ENCODE results near the gene FGFBP2.

FGFBP2 gene

DNA sequence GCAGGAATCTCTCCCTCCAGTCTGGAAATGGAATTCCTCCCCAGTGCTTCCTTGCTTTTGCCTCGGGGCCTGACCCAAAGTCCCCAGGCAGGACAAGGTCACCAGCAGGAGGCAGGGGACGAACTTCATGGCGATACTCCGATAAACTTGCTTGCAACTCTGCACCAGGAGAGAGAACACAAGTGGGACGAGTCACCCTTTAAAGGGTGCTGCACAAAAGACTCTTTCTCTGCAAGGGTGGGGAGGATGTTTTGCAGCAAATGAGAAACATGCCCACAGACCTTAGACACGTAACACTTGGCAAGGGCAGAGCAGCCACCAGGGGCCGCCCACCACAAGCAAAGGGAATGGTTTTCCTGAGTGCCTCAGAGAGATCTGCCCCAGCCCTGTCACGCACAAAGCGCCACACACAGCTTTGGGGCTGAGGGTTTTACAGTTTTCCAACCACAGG, at the start of gene FGFBP2:
Gene FGFBP2, minus strand, starts transcription at position 175 of the 451 bp plus-strand sequence. Its CDS starts 46 bp downstream, at position 129.
- peak within 1 kb of the TSS; percentile 91 for H3K27ac Mint-ChIP-seq
- peak within 1 kb of the TSS; percentile 71 for H3K4me3 Mint-ChIP-seq
- no peaks in the 10 kb centered on the region for H3K27me3 Mint-ChIP-seq
- peaks cover 4% of the 10 kb centered on the region for H3K9me3 Mint-ChIP-seq
- no peaks in the 10 kb centered on the region for H3K36me3 Mint-ChIP-seq (ENCODE audit: low read depth)
- H3K4me1 Mint-ChIP-seq (ENCODE audit: low read depth), result peaks cover 45% of the 10 kb centered on the region

DNA sequence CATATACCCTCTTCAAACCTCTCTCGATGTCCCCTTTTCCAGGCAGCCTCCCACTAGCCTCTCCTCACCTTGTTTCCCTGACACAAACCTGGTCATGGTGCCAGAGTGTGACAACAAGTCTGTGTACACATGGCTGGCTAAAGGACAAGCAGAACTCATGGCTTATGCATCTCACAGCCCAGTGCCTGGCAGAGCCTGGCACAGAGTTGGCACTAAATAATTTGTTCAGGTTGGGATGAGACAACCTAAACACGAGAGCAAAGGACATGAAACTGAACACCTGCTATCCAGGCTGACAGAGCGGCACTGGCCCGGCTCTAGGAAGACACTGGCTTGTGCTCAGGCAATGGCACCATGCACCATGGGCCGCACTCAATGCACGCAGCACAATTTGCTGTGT, 48.2 kb upstream of the FGFBP2 start:
- Mint-ChIP-seq H3K36me3 (ENCODE audit: low read depth) (no peaks in the 10 kb centered on the region), H3K27me3 (peaks cover 18% of the 10 kb centered on the region), H3K9me3 (no peaks in the 10 kb centered on the region), H3K27ac (no peak overlapping the region), H3K4me1 (ENCODE audit: low read depth) (no peaks in the 10 kb centered on the region), H3K4me3 (no peak overlapping the region)

DNA sequence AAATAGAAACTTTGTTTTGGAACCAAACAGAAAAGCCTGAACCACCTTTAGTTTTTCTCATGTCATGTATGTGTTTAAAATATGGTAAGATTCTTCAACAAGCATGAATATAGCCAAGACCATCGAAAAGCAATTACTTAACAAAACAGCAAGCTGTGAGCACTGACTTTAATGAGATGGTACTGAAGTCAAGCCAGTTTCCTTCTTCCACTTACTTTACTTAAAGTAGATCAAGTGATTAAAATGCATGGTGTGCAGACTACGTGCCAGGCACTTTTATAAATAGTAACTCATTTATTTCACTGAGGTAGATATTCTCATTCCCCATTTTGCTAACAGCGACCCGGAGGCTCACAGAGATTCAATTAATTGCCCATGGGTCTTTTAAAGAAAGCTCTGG, 46.2 kb upstream of the FGFBP2 start:
- no peaks in the 10 kb centered on the region for H3K36me3 Mint-ChIP-seq (ENCODE audit: low read depth)
- H3K27ac Mint-ChIP-seq, result no peak overlapping the region
- H3K4me1 Mint-ChIP-seq (ENCODE audit: low read depth), result no peaks in the 10 kb centered on the region
- no peak overlapping the region for H3K4me3 Mint-ChIP-seq
- H3K27me3 Mint-ChIP-seq, result peaks cover 24% of the 10 kb centered on the region
- H3K9me3 Mint-ChIP-seq, result no peaks in the 10 kb centered on the region

- no peaks in the 10 kb centered on the region for H3K4me1 Mint-ChIP-seq (ENCODE audit: low read depth)
- H3K4me3 Mint-ChIP-seq, result no peak overlapping the region
- no peaks in the 10 kb centered on the region for H3K9me3 Mint-ChIP-seq
- peaks cover 24% of the 10 kb centered on the region for H3K27me3 Mint-ChIP-seq
- H3K27ac Mint-ChIP-seq, result no peak overlapping the region
- H3K36me3 Mint-ChIP-seq (ENCODE audit: low read depth), result no peaks in the 10 kb centered on the region
These were observed 44.6 kb upstream of the FGFBP2 start for GRCh38 chr4:16007471-16008095.

GRCh38 chr4:16006771-16007446, 43.9 kb upstream of the FGFBP2 start:
- Mint-ChIP-seq H3K9me3 (no peaks in the 10 kb centered on the region), H3K4me3 (no peak overlapping the region), H3K27me3 (peaks cover 21% of the 10 kb centered on the region), H3K4me1 (ENCODE audit: low read depth) (no peaks in the 10 kb centered on the region), H3K27ac (no peak overlapping the region), H3K36me3 (ENCODE audit: low read depth) (no peaks in the 10 kb centered on the region)

GRCh38 chr4:16005676-16006075, 42.7 kb upstream of the FGFBP2 start:
- Mint-ChIP-seq H3K9me3 (no peaks in the 10 kb centered on the region), H3K4me3 (no peak overlapping the region), H3K27ac (no peak overlapping the region), H3K27me3 (peaks cover 18% of the 10 kb centered on the region), H3K4me1 (ENCODE audit: low read depth) (no peaks in the 10 kb centered on the region), H3K36me3 (ENCODE audit: low read depth) (no peaks in the 10 kb centered on the region)

DNA sequence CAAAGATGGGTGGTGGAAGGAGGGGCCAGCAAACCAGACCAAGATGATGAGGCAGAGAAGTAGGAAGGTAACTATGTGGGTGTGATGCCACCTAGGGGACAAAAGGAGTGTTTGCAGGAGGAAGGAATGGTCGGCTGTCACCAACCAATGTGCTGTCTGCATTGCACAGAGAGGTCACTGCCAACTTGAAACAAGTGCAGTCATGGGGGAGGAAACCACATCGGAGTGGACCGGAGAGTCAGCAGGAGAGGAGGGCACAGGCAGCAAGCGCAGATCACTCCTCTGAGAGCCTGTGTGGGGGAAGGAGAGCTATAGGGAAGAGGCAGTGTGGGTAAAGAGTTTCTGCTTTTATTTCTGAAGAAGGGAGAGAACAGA, 38.5 kb upstream of the FGFBP2 start:
- Mint-ChIP-seq H3K27me3 (peaks cover 8% of the 10 kb centered on the region), H3K4me3 (no peak overlapping the region), H3K9me3 (no peaks in the 10 kb centered on the region), H3K36me3 (ENCODE audit: low read depth) (no peaks in the 10 kb centered on the region), H3K4me1 (ENCODE audit: low read depth) (peaks cover 5% of the 10 kb centered on the region), H3K27ac (no peak overlapping the region)

DNA sequence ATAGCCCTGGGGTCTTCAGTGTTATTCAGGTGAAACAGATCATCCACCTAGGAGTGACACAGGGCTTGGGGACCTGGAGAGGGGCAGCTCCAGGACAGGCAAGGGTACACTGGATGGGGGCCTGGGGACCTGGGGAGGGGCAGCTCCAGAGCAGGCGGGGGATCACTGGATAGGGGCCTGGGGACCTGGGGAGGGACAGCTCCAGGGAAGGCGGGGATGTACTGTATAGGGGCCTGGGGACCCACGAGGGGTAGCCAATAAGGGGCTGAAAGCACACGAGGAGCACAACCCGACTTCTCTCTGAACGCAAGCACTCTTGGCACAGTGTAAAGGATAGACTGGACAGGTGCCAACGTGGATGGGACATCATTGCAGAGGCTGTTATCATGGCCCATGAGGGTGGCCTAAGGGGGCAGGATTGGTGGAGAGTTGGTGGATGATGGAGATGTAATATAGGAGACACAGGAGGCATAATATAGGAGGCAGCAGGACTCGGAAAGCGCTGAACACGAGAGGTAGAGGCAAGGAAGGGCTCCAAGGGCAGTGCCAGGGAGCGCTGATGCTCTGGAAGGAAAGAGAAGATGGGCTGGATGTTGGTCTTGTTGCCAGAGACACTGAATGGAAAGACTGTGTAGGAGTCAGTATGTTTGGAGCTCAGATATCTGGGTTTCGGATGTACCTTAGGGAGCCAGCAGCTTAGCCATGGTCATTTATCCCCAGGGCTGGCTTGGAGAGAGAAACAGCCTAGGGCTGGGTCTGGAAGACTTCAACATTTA, 37.9 kb upstream of the FGFBP2 start:
- H3K9me3 Mint-ChIP-seq, result no peaks in the 10 kb centered on the region
- H3K4me3 Mint-ChIP-seq, result no peak overlapping the region
- H3K4me1 Mint-ChIP-seq (ENCODE audit: low read depth), result peaks cover 5% of the 10 kb centered on the region
- H3K36me3 Mint-ChIP-seq (ENCODE audit: low read depth), result no peaks in the 10 kb centered on the region
- no peak overlapping the region for H3K27ac Mint-ChIP-seq
- H3K27me3 Mint-ChIP-seq, result peaks cover 4% of the 10 kb centered on the region

DNA sequence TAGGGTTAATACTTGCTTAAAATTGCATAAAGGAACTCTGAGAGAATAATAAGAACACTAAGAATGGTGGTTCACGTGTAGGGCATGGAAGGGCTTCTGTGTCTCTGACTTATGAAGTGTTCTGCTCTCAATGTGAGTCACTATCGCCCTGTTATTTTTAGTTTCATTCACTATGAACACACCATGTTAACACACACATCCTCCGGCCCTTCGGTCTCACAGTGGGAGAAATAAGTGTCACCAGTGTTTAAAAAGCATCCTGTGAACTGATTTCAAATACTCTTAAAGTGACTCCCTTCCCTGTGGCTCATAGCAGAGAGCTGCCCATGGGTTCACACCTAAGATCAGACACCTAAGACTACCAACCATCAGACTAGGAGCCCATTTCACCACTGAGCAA, 33.8 kb upstream of the FGFBP2 start:
- no peak overlapping the region for H3K4me3 Mint-ChIP-seq
- H3K4me1 Mint-ChIP-seq (ENCODE audit: low read depth), result peaks cover 8% of the 10 kb centered on the region
- no peaks in the 10 kb centered on the region for H3K9me3 Mint-ChIP-seq
- no peak overlapping the region for H3K27ac Mint-ChIP-seq
- H3K27me3 Mint-ChIP-seq, result no peaks in the 10 kb centered on the region
- H3K36me3 Mint-ChIP-seq (ENCODE audit: low read depth), result no peaks in the 10 kb centered on the region

- no peaks in the 10 kb centered on the region for H3K9me3 Mint-ChIP-seq
- no peaks in the 10 kb centered on the region for H3K36me3 Mint-ChIP-seq (ENCODE audit: low read depth)
- no peaks in the 10 kb centered on the region for H3K27me3 Mint-ChIP-seq
- H3K27ac Mint-ChIP-seq, result peak overlapping the region; percentile 45
- no peak overlapping the region for H3K4me3 Mint-ChIP-seq
- peaks cover 14% of the 10 kb centered on the region for H3K4me1 Mint-ChIP-seq (ENCODE audit: low read depth)
These were observed 32.9 kb upstream of the FGFBP2 start for GRCh38 chr4:15995826-15996225.

DNA sequence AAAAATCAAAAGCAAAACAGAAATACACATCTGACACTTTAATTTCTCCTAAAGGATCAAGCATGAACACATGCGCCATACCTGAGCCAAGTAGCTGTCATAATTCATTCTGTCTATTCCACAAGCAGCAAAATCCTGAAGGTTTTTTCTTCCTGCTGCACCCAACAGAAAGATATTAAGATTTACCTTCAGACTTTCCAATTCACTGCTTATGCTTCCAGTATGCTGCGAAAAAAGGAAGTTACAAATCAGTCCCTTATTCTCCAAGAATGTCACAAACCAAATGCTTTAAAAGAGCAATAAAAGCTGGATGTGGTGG, 29.2 kb upstream of the FGFBP2 start:
- Mint-ChIP-seq H3K36me3 (ENCODE audit: low read depth) (no peaks in the 10 kb centered on the region), H3K9me3 (no peaks in the 10 kb centered on the region), H3K27me3 (peaks cover 4% of the 10 kb centered on the region), H3K4me1 (ENCODE audit: low read depth) (peaks cover 16% of the 10 kb centered on the region), H3K4me3 (no peak overlapping the region), H3K27ac (no peak overlapping the region)

DNA sequence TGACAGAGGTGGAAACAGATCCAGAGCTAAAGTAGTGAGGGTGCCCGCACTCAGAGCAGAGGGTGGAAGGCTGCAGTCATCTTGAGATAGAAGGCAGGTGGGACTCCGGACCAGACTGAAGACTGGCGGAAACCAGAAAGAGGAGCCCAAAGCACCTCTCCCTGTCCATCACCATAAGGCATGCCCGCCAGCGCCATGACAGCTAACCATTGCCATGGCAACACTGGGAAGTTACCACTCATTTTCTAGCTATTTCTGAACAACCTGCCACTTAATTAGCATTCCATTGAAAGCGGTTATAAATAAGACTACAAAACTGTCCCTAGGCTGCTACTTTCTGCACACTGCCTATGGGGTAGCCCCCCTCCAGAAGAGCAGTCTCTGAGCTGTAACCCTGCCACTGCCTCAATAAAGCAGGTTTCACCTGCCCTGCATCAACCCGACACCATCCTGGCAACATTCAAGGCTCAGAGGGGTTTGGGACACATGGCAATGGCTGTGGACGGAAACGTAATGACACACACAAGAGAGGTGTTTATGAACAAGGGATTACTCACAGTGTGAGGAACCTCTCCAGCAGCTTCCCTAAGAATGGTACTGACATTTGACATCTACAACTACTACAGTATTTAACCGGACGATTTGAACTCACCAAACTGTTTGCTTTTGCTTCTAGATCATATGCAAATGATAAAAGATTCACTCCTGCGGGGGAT, 27.8 kb upstream of the FGFBP2 start:
- no peaks in the 10 kb centered on the region for H3K9me3 Mint-ChIP-seq
- no peak overlapping the region for H3K4me3 Mint-ChIP-seq
- H3K27me3 Mint-ChIP-seq, result peaks cover 4% of the 10 kb centered on the region
- no peak overlapping the region for H3K27ac Mint-ChIP-seq
- H3K4me1 Mint-ChIP-seq (ENCODE audit: low read depth), result peaks cover 11% of the 10 kb centered on the region
- no peaks in the 10 kb centered on the region for H3K36me3 Mint-ChIP-seq (ENCODE audit: low read depth)

DNA sequence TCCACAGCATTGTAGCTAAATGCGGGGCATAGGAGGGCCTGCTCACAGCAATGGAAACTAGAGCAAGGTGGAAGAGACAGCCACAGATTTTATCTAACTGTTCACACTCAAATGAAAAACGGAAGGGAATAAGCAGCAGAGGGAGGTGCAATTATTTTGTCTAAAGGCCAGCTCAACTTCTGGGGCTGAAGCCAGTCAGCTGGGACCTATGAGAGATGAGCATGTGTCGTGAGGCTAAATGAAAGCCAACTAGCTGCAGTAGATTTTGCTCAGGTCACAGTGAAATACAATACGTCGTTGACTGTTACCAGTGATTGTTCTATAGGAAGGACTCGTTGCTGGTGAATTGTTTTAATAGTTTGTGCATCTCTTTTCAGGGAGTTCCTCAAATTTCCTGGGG, 26.4 kb upstream of the FGFBP2 start:
- Mint-ChIP-seq H3K27me3 (peaks cover 4% of the 10 kb centered on the region), H3K27ac (no peak overlapping the region), H3K36me3 (ENCODE audit: low read depth) (no peaks in the 10 kb centered on the region)

GRCh38 chr4:15988222-15988621, 25.2 kb upstream of the FGFBP2 start:
- peaks cover 11% of the 10 kb centered on the region for H3K4me1 Mint-ChIP-seq (ENCODE audit: low read depth)
- no peak overlapping the region for H3K4me3 Mint-ChIP-seq
- H3K27me3 Mint-ChIP-seq, result peaks cover 4% of the 10 kb centered on the region
- no peak overlapping the region for H3K27ac Mint-ChIP-seq
- H3K36me3 Mint-ChIP-seq (ENCODE audit: low read depth), result no peaks in the 10 kb centered on the region
- H3K9me3 Mint-ChIP-seq, result no peaks in the 10 kb centered on the region

More for the DNA sequence above, 26.4 kb upstream of the FGFBP2 start:
- no peak overlapping the region for H3K4me3 Mint-ChIP-seq
- no peaks in the 10 kb centered on the region for H3K9me3 Mint-ChIP-seq
- peaks cover 11% of the 10 kb centered on the region for H3K4me1 Mint-ChIP-seq (ENCODE audit: low read depth)

DNA sequence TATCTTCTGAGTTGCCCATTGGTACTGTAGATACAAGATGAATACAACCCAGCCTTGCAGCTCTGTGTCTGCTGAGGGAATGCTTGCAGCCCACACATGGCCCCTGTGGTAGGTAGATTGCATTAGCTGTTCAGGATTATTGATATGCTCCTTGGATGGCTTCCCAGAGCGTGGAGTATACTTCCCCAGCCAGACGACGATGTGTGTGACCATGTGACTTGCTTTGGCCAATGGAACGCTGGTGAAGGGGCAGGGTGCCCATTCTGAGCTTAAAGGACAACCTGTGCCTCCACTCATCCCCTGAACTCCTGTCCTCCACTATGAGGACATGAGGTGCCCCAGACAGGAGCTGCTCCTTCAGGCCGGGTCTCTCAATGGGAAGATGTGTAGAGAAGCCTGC, 23.9 kb upstream of the FGFBP2 start:
- Mint-ChIP-seq H3K27ac (no peak overlapping the region), H3K4me1 (ENCODE audit: low read depth) (peaks cover 9% of the 10 kb centered on the region), H3K27me3 (peaks cover 4% of the 10 kb centered on the region), H3K9me3 (no peaks in the 10 kb centered on the region), H3K4me3 (no peak overlapping the region), H3K36me3 (ENCODE audit: low read depth) (no peaks in the 10 kb centered on the region)
